Measurements from ENCODE around the gene BBX. TPM values are rescaled to one million over a fixed set of nuclear protein-coding genes. Genes with fewer than 3 reads are reported as not detected.
A peak's percentile ranks its signal among the peaks of the same experiment; 100 is the strongest.

Gene BBX
- total and polyA plus RNA-seq, 2 donors from 2014 or later = 8.1 to 85.8 TPM

GRCh38 chr3:107806021-107806420 lies 283.3 kb downstream of the BBX start:
- Histone ChIP-seq H3K36me3 (ENCODE audit: control insufficient read depth in 2 of 3, insufficient read depth in 3 of 3, low read length in 3 of 3) (peaks cover 7 to 22% (median 9%) of the 10 kb centered on the region in 3 donors), H3K4me1 (ENCODE audit: control insufficient read depth in 2 of 3, insufficient read depth in 2 of 3, low read depth in 1 of 3, low read length in 3 of 3) (peaks cover 0 to 11% (median 8%) of the 10 kb centered on the region in 3 donors), H3K27ac (ENCODE audit: low read depth in 2 of 2, low read length in 2 of 2) (no peak overlapping the region), H3K9me3 (ENCODE audit: control insufficient read depth in 2 of 3, insufficient read depth in 1 of 3, low read length in 3 of 3) (no peaks in the 10 kb centered on the region), H3K9ac (ENCODE audit: low read length in 3 of 3) (no peak overlapping the region), H3K4me3 (ENCODE audit: low read length in 3 of 3) (no peak overlapping the region), H3K27me3 (ENCODE audit: control insufficient read depth, insufficient read depth, low read length) (no peaks in the 10 kb centered on the region)
- intact Hi-C loops (cut with DNase I) = no loop called here
- TF ChIP-seq CTCF (IDR thresholded peaks at IDR 0.05; ENCODE audit: borderline replicate concordance, extremely low read depth, insufficient read depth) = no peak
- DNase-seq = no peak
- no peak for FAIRE-seq

DNA sequence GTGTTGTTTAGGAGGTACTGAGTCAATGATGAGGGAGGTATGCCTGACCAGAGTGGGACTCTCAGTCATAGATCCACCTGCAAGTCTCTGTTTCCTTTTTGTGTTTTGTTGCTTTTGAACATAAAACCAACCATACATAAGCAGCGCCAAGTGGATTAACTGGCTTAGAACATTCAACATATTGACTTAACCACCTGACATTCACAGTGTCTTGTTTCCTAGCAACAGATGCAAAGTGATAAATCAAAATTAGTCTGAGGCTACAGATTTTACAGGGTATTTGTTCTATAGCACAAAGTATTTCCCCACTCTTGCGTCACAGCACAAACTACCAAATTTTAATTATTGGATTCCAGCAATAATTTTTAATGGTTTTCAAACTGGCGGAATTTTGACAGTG lies 283.8 kb downstream of the BBX start:
- peaks cover 4 to 18% (median 7%) of the 10 kb centered on the region in 3 donors for H3K36me3 ChIP-seq (ENCODE audit: control insufficient read depth in 2 of 3, insufficient read depth in 3 of 3, low read length in 3 of 3)
- no peaks in the 10 kb centered on the region for H3K9me3 ChIP-seq (ENCODE audit: control insufficient read depth in 2 of 3, insufficient read depth in 1 of 3, low read length in 3 of 3)
- intact Hi-C loops (cut with DNase I) = no loop called here
- DNase-seq (no peak), FAIRE-seq (no peak)
- no peak for TF ChIP-seq CTCF (IDR thresholded peaks at IDR 0.05; ENCODE audit: borderline replicate concordance, extremely low read depth, insufficient read depth)
- no peak overlapping the region for H3K9ac ChIP-seq (ENCODE audit: low read length in 3 of 3)
- H3K27me3 ChIP-seq (ENCODE audit: control insufficient read depth, insufficient read depth, low read length) = no peaks in the 10 kb centered on the region
- H3K27ac ChIP-seq (ENCODE audit: low read depth in 2 of 2, low read length in 2 of 2) = no peak overlapping the region
- H3K4me3 ChIP-seq (ENCODE audit: low read length in 3 of 3) = no peak overlapping the region
- H3K4me1 ChIP-seq (ENCODE audit: control insufficient read depth in 2 of 3, insufficient read depth in 2 of 3, low read depth in 1 of 3, low read length in 3 of 3) = peaks cover 0 to 11% (median 10%) of the 10 kb centered on the region in 3 donors

DNA sequence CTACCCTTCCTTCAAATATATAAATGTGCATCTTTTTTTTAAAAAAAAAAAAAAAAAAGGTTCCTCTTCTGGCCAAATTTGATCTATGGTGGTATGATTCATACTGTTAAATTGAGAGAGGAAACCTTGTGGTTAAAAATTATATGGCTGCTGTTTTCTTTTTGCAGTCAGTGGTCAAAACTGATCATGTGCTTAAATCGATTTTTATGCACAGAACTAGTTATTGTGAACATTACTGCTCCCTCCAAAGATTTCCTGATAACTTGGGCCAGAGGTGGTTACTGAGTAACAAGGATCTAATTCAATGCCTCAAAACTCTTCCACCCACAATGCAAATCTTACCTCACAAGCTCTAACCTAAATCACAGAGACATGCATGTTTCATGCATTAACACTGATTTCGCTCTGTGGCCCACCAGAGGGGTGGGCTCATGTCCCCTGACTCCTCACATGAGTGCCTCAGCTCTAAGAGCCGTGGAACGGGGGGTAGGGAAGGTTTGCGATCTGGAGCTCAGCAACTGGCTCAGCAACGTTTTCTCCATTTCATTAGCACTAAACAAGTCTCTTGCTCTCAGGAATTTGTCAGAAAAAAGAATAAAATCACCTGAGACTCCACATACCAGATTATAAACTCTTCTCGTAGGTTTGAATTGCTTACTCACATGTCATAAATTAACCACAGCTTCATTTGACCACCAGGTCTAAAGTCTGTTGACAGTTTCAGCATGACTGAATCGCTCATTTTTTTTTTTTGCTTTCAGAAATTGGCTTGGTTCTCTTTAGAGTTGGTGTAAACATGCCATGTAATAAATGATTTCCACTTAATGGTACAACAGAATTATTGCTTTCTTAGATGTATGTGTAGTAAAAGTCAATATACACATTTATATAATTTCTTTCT lies 287.7 kb downstream of the BBX start:
- Histone ChIP-seq H3K36me3 (ENCODE audit: control insufficient read depth in 2 of 3, insufficient read depth in 3 of 3, low read length in 3 of 3) (peaks cover 0 to 4% (median 2%) of the 10 kb centered on the region in 3 donors), H3K9me3 (ENCODE audit: control insufficient read depth in 2 of 3, insufficient read depth in 1 of 3, low read length in 3 of 3) (no peaks in the 10 kb centered on the region), H3K27ac (ENCODE audit: low read depth in 2 of 2, low read length in 2 of 2) (peak overlapping the region; percentile 85 to 96), H3K4me3 (ENCODE audit: low read length in 3 of 3) (peak overlapping the region; percentile 9 to 42 (median 39)), H3K4me1 (ENCODE audit: control insufficient read depth in 2 of 3, insufficient read depth in 2 of 3, low read depth in 1 of 3, low read length in 3 of 3) (peaks cover 0 to 21% (median 10%) of the 10 kb centered on the region in 3 donors), H3K9ac (ENCODE audit: low read length in 3 of 3) (no peak overlapping the region), H3K27me3 (ENCODE audit: control insufficient read depth, insufficient read depth, low read length) (no peaks in the 10 kb centered on the region)
- peak in 4 of 5 donors; percentile 53 to 80 (median 64) for DNase-seq
- peak; percentile 93 for FAIRE-seq
- no peak for TF ChIP-seq CTCF (IDR thresholded peaks at IDR 0.05; ENCODE audit: borderline replicate concordance, extremely low read depth, insufficient read depth)
- intact Hi-C loops (cut with DNase I) = no loop called here

Measured in kidney (tissue), 14 donors.